ENCODE results near the gene GLP1R.

DNA sequence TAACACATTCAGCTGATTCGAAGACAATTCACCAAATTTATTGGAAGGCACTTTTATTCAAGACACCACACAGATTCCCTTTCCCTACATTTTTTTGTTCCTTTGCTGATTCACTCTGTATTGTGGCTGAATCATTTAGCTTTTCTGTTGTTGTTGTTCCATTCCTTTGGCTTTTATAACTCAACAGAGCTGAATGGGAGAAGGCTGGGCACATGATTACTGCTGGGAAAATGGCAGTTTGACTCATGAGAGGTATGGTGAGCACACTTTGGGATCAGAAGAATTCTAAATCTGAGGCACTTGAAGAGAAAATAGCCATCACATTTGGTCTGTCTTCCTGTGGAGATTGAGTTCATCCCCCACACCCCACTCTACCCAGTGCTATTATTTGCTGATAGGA, 82.1 kb downstream of the GLP1R start:
- TF ChIP-seq, protein P1, sequence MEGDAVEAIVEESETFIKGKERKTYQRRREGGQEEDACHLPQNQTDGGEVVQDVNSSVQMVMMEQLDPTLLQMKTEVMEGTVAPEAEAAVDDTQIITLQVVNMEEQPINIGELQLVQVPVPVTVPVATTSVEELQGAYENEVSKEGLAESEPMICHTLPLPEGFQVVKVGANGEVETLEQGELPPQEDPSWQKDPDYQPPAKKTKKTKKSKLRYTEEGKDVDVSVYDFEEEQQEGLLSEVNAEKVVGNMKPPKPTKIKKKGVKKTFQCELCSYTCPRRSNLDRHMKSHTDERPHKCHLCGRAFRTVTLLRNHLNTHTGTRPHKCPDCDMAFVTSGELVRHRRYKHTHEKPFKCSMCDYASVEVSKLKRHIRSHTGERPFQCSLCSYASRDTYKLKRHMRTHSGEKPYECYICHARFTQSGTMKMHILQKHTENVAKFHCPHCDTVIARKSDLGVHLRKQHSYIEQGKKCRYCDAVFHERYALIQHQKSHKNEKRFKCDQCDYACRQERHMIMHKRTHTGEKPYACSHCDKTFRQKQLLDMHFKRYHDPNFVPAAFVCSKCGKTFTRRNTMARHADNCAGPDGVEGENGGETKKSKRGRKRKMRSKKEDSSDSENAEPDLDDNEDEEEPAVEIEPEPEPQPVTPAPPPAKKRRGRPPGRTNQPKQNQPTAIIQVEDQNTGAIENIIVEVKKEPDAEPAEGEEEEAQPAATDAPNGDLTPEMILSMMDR (IDR thresholded peaks at IDR 0.05 in 4 of 5, conservative IDR thresholded peaks at IDR 0.05 in 1 of 5), result no peak
- no peak for TF ChIP-seq POLR2A (IDR thresholded peaks at IDR 0.05)

All from gastrocnemius medialis (tissue), 4 donors.